GM12891 (cell line): Measurements from ENCODE around the gene BCL2L13.

Experiments used
- PAX5 ChIP-seq: IDR thresholded peaks from 2 replicates; pipeline ENCODE4 v1.6.1; 2011; ENCODE audit warnings: low read length, moderate library complexity, mild to moderate bottlenecking; ENCODE audit not compliant: insufficient read depth, severe bottlenecking
- POLR2A ChIP-seq: IDR thresholded peaks from 2 replicates; pipeline ENCODE4 v1.6.1; 2011; ENCODE audit warnings: low read depth, low read length, control low read depth
- POLR2AphosphoS5 ChIP-seq: IDR thresholded peaks from 2 replicates; pipeline ENCODE4 v1.6.1; 2011; ENCODE audit warnings: low read depth, low read length, control low read depth
- POU2F2 ChIP-seq: IDR thresholded peaks from 2 replicates; pipeline ENCODE4 v1.6.1; 2011; ENCODE audit warnings: low read depth, mild to moderate bottlenecking, control low read depth, low read length, moderate library complexity
- SPI1 ChIP-seq: IDR thresholded peaks from 2 replicates; pipeline ENCODE4 v1.6.1; 2011; ENCODE audit warnings: low read depth, low read length, control low read depth
- TAF1 ChIP-seq: IDR thresholded peaks from 2 replicates; pipeline ENCODE4 v1.6.1; 2011; ENCODE audit warnings: low read depth, low read length, control low read depth

- TF ChIP-seq POLR2A (no peak), POLR2AphosphoS5 (no peak), POU2F2 (no peak), TAF1 (no peak), PAX5 (no peak), SPI1 (no peak)
Measured at GRCh38 chr22:17772249-17772957, 133.8 kb downstream of the BCL2L13 start.
